ENCODE measurements around the gene IRF2.

The IRF2 gene

GRCh38 chr4:184442314-184442635 is 32.1 kb downstream of the IRF2 start:
- no peak for DNase-seq (ENCODE audit: low read depth)
- H3K4me3 ChIP-seq (ENCODE audit: control insufficient read depth, low read depth, low read length), result no peak overlapping the region
- no peak for TF ChIP-seq CTCF (conservative IDR thresholded peaks at IDR 0.05; ENCODE audit: control insufficient read depth, insufficient read depth, low read depth, low read length)

- H3K4me3 ChIP-seq (ENCODE audit: control insufficient read depth, low read depth, low read length), result no peak overlapping the region
- TF ChIP-seq CTCF (conservative IDR thresholded peaks at IDR 0.05; ENCODE audit: control insufficient read depth, insufficient read depth, low read depth, low read length), result no peak
- peak; percentile 36 for DNase-seq (ENCODE audit: low read depth)
Measured at GRCh38 chr4:184441461-184442313, 32.7 kb downstream of the IRF2 start.

GRCh38 chr4:184440595-184441358 is 33.6 kb downstream of the IRF2 start:
- DNase-seq (ENCODE audit: low read depth), result no peak
- no peak for TF ChIP-seq CTCF (conservative IDR thresholded peaks at IDR 0.05; ENCODE audit: control insufficient read depth, insufficient read depth, low read depth, low read length)
- no peak overlapping the region for H3K4me3 ChIP-seq (ENCODE audit: control insufficient read depth, low read depth, low read length)

- no peak overlapping the region for H3K4me3 ChIP-seq (ENCODE audit: control insufficient read depth, low read depth, low read length)
- TF ChIP-seq CTCF (conservative IDR thresholded peaks at IDR 0.05; ENCODE audit: control insufficient read depth, insufficient read depth, low read depth, low read length), result no peak
- DNase-seq (ENCODE audit: low read depth), result peak; percentile 88
Measured at GRCh38 chr4:184439856-184440594, 34.3 kb downstream of the IRF2 start.

GRCh38 chr4:184439386-184439785 is 35.0 kb downstream of the IRF2 start:
- H3K4me3 ChIP-seq (ENCODE audit: control insufficient read depth, low read depth, low read length), result no peak overlapping the region
- no peak for DNase-seq (ENCODE audit: low read depth)
- TF ChIP-seq CTCF (conservative IDR thresholded peaks at IDR 0.05; ENCODE audit: control insufficient read depth, insufficient read depth, low read depth, low read length), result no peak

- DNase-seq (ENCODE audit: low read depth), result no peak
- no peak overlapping the region for H3K4me3 ChIP-seq (ENCODE audit: control insufficient read depth, low read depth, low read length)
- TF ChIP-seq CTCF (conservative IDR thresholded peaks at IDR 0.05; ENCODE audit: control insufficient read depth, insufficient read depth, low read depth, low read length), result no peak
Measured at GRCh38 chr4:184438375-184438774, 36.0 kb downstream of the IRF2 start.
